Hepatocyte (in vitro differentiated cells): ENCODE results near the gene EPHB1.

ENCODE experiments used
- EZH2 ChIP-seq: fragments of 200-600 bp; sonication (generic); IDR thresholded peaks from 2 replicates; pipeline ENCODE4 v1.6.1; 2016; ENCODE audit warnings: antibody characterized with exemption, mild to moderate bottlenecking, borderline replicate concordance
- TF ChIP-seq, protein P1 (sequence below): fragments of 200-600 bp; sonication (generic); IDR thresholded peaks from 2 replicates; pipeline ENCODE4 v1.5.1; 2016; ENCODE audit warnings: antibody characterized with exemption, mild to moderate bottlenecking; ENCODE audit not compliant: poor library complexity

DNA sequence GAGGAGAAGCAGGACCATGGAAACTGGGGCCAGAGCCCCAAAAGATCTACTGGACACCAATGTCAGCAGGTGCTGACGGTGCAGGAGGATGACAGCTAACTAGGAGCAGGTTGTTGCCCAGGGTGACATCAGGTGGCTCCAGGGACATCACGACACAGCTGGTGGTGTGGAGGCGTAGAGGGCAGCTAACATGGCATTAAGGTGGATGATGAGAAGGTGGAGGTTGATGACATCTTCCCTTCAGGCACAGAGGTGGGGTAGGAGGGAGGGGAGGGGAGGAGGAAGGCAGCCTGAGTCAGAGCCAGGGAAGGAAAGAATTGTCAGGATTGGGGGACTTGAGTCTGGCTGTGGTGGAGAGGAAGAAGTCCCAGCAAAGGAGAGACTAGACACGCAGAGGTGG is 1.5 kb upstream of the EPHB1 start:
- TF ChIP-seq, protein P1, sequence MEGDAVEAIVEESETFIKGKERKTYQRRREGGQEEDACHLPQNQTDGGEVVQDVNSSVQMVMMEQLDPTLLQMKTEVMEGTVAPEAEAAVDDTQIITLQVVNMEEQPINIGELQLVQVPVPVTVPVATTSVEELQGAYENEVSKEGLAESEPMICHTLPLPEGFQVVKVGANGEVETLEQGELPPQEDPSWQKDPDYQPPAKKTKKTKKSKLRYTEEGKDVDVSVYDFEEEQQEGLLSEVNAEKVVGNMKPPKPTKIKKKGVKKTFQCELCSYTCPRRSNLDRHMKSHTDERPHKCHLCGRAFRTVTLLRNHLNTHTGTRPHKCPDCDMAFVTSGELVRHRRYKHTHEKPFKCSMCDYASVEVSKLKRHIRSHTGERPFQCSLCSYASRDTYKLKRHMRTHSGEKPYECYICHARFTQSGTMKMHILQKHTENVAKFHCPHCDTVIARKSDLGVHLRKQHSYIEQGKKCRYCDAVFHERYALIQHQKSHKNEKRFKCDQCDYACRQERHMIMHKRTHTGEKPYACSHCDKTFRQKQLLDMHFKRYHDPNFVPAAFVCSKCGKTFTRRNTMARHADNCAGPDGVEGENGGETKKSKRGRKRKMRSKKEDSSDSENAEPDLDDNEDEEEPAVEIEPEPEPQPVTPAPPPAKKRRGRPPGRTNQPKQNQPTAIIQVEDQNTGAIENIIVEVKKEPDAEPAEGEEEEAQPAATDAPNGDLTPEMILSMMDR, result no peak
- TF ChIP-seq EZH2, result no peak
